ENCODE results near the gene SOX3.

Gene SOX3

DNA sequence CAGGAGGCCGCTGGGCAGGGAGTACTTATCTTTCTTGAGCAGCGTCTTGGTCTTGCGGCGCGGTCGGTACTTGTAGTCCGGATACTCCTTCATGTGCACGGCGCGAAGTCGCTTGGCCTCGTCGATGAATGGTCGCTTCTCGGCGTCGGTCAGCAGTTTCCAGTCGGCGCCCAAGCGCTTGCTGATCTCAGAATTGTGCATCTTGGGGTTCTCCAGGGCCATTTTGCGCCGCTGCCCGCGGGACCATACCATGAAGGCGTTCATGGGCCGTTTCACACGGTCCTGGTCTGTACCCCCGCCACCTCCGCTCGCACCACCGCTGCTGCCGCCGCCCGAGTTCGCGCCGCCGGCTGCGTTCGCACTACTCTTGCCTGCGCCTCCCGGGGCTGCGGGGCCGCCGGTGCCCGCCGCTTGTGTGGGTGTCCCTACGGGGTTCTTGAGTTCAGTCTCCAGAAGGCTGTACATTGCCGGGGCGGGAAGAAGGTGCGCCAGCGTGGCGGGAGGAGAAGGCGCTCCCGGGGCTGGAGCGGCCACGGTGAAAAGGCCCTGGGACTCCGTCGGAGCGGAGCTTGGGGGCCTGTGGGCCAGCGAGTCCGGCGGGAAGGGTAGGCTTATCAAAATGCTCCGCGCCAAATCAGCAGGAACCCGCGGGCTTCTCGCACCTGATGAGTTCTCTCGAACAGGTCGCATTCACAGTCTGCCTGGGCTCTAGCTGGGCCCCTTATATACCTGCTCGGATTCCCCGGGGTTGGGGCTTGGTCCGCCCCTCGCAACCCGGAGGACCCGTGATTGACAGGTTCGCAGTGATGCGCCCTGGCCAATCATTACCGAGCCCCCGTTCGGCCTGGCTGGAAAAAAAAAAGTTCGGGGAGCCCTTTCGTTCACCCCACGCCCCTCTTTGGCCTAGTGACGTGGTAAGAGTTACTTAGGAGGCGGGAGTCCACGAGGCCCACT is at the start of gene SOX3:
Gene SOX3, minus strand, starts transcription at position 699 of the 954 bp plus-strand sequence. Its CDS starts 9 bp downstream, at position 690.
- Mint-ChIP-seq H3K36me3 (ENCODE audit: low read depth) (no peaks in the 10 kb centered on the region), H3K27ac (no peak within 1 kb of the TSS), H3K4me1 (ENCODE audit: low read depth) (peaks cover 4% of the 10 kb centered on the region), H3K27me3 (peaks cover 49% of the 10 kb centered on the region), H3K4me3 (no peak within 1 kb of the TSS), H3K9me3 (no peaks in the 10 kb centered on the region)

DNA sequence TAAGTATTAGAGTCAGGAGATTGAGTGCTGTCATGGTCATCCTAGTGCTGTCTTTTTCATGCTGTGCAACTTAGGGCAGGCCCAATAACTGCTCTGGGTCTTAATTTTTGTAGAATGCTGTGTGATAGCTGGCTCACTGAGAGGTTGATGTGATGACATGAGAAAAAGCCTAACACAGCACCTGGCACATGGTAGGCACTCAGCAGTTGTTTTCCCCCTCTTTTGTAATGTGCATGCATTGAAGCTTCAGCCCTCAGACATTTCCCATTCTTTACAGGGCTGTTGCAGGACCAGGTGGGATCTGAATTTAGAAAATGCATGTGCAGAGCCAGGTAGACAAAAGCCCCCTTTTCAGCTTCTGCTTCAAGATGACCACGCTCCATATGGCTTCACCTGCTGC is 44.1 kb upstream of the SOX3 start:
- Mint-ChIP-seq H3K4me3 (no peak overlapping the region), H3K9me3 (no peaks in the 10 kb centered on the region), H3K27me3 (no peaks in the 10 kb centered on the region), H3K4me1 (ENCODE audit: low read depth) (no peaks in the 10 kb centered on the region), H3K36me3 (ENCODE audit: low read depth) (no peaks in the 10 kb centered on the region), H3K27ac (no peak overlapping the region)

DNA sequence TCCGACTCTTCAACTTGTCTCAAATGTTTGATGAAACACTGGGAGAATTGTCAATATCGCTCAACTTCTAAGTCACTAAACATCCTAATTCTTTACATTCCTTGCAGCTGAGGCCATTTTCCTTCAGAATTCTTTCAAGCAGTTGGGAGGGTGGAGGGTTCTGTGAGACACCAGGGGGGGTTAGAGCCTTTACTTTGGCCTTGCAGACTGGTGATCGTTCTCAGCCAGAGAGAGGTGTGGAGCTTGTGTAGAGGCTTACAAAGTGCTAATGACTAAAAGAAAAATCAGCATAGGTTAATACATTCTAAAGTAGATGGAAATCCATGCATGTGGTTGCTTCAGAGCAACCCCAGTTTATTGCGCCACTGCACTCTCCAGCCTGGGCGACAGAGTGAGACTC is 21.3 kb upstream of the SOX3 start:
- Mint-ChIP-seq H3K4me1 (ENCODE audit: low read depth) (no peaks in the 10 kb centered on the region), H3K4me3 (no peak overlapping the region), H3K9me3 (no peaks in the 10 kb centered on the region), H3K36me3 (ENCODE audit: low read depth) (no peaks in the 10 kb centered on the region), H3K27me3 (peaks cover 4% of the 10 kb centered on the region), H3K27ac (no peak overlapping the region)

DNA sequence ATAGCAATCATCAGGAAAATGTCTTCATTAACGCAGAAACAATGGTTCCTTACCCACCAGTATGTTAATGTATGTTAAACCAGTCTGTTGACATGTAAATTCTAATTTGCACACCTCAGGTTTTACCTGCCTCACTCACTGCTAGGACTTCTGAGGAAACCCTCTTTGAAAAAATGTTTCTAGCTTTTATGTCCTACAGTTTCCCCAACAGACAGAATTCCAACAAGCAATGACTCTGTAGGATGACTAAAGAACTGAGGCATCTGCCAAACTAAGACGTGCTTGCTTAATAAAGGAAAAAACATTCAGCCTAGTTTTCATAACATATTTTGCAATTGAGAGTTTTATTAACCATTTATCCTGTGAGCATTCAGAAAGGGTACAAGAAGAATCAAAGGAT is 20.6 kb upstream of the SOX3 start:
- no peak overlapping the region for H3K4me3 Mint-ChIP-seq
- H3K36me3 Mint-ChIP-seq (ENCODE audit: low read depth): no peaks in the 10 kb centered on the region
- no peaks in the 10 kb centered on the region for H3K9me3 Mint-ChIP-seq
- no peaks in the 10 kb centered on the region for H3K4me1 Mint-ChIP-seq (ENCODE audit: low read depth)
- no peak overlapping the region for H3K27ac Mint-ChIP-seq
- peaks cover 4% of the 10 kb centered on the region for H3K27me3 Mint-ChIP-seq

DNA sequence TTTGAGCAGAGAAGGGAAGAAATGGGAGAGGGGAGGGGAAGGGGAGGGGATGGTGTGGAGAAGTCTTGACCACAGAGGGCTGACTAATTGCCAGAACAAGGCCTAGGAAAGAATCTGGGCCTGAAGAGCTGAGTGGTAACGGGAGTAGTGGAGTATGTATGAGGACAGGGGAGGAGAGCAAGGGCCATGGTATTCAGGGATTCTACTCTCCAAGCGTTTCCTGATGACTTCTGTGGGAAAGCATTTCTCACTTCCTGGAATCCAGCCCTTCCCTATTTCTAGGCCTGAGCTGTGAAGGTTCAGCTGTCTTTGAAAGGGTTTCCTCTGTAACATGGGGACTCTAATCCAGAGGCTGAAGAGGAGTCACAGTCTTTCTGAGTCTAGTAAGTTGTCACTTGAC is 19.7 kb upstream of the SOX3 start:
- peaks cover 4% of the 10 kb centered on the region for H3K27me3 Mint-ChIP-seq

DNA sequence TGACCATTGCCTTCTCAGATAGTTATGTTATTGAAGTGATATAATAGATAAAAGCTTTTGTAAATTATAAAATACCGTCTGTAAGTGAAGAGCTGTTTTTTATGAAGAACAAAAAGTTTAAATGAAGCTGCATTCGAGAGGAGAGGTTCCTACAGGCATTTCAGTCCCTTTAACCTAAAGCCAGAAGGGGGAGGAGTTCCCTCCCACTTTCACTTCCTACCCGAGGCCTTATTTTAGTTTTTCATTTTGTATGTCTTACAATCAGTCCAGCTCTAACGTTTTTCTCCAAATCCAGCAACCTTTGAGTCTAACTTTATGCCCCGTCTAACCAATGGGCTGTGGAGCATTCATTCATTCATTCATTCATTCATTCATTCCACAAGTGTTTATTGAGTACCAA is 16.5 kb upstream of the SOX3 start:
- H3K9me3 Mint-ChIP-seq: no peaks in the 10 kb centered on the region
- H3K36me3 Mint-ChIP-seq (ENCODE audit: low read depth): no peaks in the 10 kb centered on the region
- H3K27me3 Mint-ChIP-seq: peaks cover 4% of the 10 kb centered on the region
- no peak overlapping the region for H3K27ac Mint-ChIP-seq
- H3K4me3 Mint-ChIP-seq: no peak overlapping the region
- H3K4me1 Mint-ChIP-seq (ENCODE audit: low read depth): no peaks in the 10 kb centered on the region

More for the DNA sequence above, 19.7 kb upstream of the SOX3 start:
- H3K27ac Mint-ChIP-seq: no peak overlapping the region
- H3K36me3 Mint-ChIP-seq (ENCODE audit: low read depth): no peaks in the 10 kb centered on the region
- H3K4me3 Mint-ChIP-seq: no peak overlapping the region
- H3K4me1 Mint-ChIP-seq (ENCODE audit: low read depth): no peaks in the 10 kb centered on the region
- H3K9me3 Mint-ChIP-seq: no peaks in the 10 kb centered on the region

DNA sequence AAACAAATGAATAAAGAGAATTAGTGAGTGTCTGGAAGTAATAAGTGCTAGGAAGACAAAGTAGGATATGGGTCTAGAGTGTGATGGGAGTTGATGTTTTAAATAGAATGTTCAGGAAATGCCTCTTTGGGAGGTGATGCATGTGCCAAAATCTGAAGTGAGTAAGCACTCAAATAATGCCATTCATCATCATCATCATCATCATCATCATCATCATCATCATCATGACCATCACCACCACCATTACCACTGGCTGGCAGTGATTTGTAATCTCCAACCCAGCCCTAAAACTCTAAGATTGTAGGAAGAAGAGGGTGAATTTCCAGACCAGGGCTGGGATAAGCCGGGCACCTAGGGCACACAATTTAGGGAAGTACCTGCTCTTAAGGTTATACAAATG is 9.7 kb upstream of the SOX3 start:
- peaks cover 17% of the 10 kb centered on the region for H3K27me3 Mint-ChIP-seq
- H3K4me1 Mint-ChIP-seq (ENCODE audit: low read depth): no peaks in the 10 kb centered on the region
- H3K27ac Mint-ChIP-seq: no peak overlapping the region
- H3K9me3 Mint-ChIP-seq: no peaks in the 10 kb centered on the region
- no peaks in the 10 kb centered on the region for H3K36me3 Mint-ChIP-seq (ENCODE audit: low read depth)
- no peak overlapping the region for H3K4me3 Mint-ChIP-seq

DNA sequence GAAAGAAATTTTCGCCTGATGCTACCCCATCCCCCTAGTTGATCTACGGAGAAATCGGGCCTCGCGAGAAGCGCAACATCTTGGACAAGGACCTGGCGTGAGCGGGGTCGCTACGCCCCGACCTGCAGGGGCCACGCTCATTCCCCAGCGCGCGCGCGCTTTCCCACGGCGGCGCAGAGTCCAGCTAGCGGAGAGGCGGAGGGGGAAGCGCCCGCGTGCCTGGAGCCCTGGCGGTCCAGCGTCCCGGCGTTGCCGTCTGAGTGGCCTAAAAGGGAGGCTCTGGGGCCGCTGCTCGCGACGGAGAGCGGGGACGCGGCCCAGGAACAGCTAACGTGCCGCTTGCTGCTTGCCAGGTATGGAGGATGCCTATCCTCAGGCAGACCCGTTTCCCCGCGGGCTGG is 6.0 kb upstream of the SOX3 start:
- H3K27me3 Mint-ChIP-seq: peaks cover 35% of the 10 kb centered on the region
- H3K9me3 Mint-ChIP-seq: no peaks in the 10 kb centered on the region
- no peak overlapping the region for H3K27ac Mint-ChIP-seq
- H3K36me3 Mint-ChIP-seq (ENCODE audit: low read depth): no peaks in the 10 kb centered on the region
- H3K4me3 Mint-ChIP-seq: no peak overlapping the region
- no peaks in the 10 kb centered on the region for H3K4me1 Mint-ChIP-seq (ENCODE audit: low read depth)

DNA sequence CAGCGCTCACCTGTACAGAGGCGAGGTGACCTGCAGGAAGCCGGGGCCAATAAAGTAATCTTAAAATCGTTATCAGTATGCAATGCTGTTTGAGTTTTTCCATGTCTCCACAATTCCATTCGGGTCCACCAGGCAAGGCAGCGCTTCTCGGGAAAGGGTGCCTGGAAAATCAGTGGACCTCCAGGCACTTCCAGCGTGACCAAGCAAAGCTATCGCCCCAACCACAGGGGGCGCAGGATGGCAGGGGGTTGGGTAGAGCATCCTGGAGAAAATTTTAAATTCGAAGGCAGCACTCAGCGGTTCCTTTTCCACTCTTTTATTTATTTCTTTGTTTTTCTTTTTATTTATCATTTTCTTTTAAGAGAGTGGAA is 5.4 kb upstream of the SOX3 start:
- no peak overlapping the region for H3K27ac Mint-ChIP-seq
- H3K4me1 Mint-ChIP-seq (ENCODE audit: low read depth): no peaks in the 10 kb centered on the region
- no peak overlapping the region for H3K4me3 Mint-ChIP-seq
- peaks cover 35% of the 10 kb centered on the region for H3K27me3 Mint-ChIP-seq
- H3K9me3 Mint-ChIP-seq: no peaks in the 10 kb centered on the region
- no peaks in the 10 kb centered on the region for H3K36me3 Mint-ChIP-seq (ENCODE audit: low read depth)

DNA sequence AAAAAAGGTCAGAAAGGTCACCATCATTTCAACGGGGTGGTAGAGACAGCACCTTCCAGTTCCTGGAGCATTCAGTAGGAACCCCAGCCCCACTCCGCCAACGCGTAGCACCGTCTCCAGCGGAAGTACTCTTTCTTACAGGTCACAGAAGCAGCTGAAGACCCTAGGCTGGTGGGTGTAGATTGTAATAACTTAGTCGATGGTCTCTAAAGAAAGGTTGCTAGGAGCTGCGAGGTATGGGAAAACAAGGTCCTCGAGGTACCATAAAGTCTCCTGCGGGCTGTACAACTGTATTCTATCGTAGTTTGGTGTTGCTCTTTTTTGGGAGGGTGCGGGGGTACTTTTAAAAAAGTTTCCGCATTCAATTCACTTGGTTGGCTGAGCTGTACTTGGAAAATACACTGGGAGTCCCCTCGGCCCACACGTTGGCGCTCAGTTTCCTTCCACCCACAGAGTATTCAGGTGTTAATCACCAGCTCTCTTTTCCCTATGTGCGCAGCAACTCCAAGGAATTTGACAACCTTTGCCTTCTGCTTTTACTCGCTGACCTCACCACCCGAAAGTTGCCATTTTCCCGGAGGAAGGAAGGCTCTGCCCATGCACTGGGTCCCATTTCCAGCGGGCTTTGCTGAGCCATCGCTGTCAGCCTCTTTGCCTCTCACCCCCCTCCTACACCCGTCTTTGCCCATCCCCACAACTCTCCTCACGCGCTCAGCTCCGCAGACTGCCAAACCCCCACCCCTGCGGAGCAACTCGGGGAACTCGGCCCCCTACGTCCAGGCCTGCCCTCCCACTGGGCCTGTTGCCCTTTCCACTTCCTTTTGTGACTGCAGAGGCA is 4.8 kb upstream of the SOX3 start:
- Mint-ChIP-seq H3K36me3 (ENCODE audit: low read depth) (no peaks in the 10 kb centered on the region), H3K27me3 (peaks cover 35% of the 10 kb centered on the region), H3K4me1 (ENCODE audit: low read depth) (no peaks in the 10 kb centered on the region), H3K9me3 (no peaks in the 10 kb centered on the region), H3K4me3 (no peak overlapping the region), H3K27ac (no peak overlapping the region)

DNA sequence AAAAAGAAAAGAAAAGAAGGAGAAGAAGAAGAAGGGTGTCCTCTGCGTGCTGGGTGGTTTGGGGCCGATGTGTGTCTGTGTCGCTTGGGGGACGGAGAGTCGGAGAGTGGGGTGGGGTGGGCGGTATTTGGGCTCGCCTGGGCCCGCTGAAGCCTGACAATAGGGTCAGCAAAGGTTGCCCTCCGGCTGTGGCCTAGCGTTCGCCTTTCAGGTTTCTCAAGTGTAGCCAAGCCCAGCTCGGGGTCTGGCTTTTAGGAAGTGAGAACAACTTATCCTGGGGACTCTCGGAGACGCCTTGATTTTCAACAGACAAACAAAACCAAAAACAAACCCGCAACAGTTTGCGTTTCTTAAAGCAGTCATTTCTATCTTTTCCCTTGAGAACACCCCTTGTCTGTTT is 4.1 kb upstream of the SOX3 start:
- Mint-ChIP-seq H3K36me3 (ENCODE audit: low read depth) (no peaks in the 10 kb centered on the region), H3K9me3 (no peaks in the 10 kb centered on the region), H3K4me3 (no peak overlapping the region), H3K4me1 (ENCODE audit: low read depth) (no peaks in the 10 kb centered on the region), H3K27me3 (peaks cover 35% of the 10 kb centered on the region), H3K27ac (no peak overlapping the region)

DNA sequence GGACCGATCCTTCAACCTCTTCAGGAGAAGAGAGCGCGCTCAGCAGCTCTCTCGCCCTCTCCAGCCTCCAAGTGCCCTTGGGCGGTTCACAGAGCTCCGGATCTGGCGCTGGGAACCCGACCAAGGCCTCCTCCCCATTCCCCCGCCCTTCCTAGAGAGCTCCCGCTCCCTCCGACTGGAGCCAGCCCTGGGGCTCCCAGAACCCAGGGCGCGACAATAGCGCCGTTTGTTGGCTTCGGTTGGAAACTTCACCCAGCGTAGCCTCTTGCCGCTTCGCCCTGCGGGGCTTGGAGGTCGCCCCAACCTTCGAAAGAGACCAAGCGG is 3.1 kb upstream of the SOX3 start:
- Mint-ChIP-seq H3K27ac (no peak overlapping the region), H3K4me1 (ENCODE audit: low read depth) (peaks cover 4% of the 10 kb centered on the region), H3K9me3 (no peaks in the 10 kb centered on the region), H3K36me3 (ENCODE audit: low read depth) (no peaks in the 10 kb centered on the region), H3K27me3 (peaks cover 38% of the 10 kb centered on the region), H3K4me3 (no peak overlapping the region)

DNA sequence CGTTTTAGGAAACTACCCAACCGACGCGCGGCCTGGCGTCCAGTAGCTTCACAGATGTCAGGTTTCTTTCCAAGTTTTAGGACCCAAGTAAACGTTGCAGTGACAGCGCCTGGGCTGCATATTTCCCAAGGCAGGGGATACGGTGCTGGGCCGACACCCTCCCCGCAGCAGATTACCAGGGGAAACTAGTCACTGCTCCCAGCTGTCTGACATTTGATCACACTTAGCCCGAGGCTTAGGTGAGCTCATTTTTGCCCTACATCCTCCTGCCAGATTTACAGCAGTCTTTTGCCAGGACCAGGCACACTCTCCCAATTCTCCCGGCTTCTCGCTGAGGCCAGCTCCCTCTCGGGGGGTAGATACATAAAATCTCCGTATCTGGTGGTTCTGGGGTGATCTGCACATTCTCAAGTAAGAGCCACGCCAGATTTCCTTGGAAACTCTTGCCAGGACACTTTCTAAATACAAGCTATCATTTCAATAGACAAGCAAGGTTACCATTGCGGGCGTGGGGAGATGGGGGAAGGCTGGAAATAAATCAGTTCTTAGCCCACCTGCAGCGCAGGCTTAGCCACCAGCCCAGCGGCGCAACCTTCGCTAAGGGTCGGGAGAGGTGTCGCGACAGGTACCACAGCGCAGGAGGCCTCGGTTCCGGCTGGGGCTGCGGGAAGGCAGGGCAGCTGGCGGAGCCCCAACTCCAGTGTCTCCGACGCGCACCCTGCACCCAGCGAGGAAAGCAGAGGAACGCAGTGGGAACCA is 2.5 kb upstream of the SOX3 start:
- H3K27ac Mint-ChIP-seq: no peak overlapping the region
- H3K9me3 Mint-ChIP-seq: no peaks in the 10 kb centered on the region
- peaks cover 4% of the 10 kb centered on the region for H3K4me1 Mint-ChIP-seq (ENCODE audit: low read depth)
- H3K4me3 Mint-ChIP-seq: no peak overlapping the region
- peaks cover 42% of the 10 kb centered on the region for H3K27me3 Mint-ChIP-seq
- no peaks in the 10 kb centered on the region for H3K36me3 Mint-ChIP-seq (ENCODE audit: low read depth)

DNA sequence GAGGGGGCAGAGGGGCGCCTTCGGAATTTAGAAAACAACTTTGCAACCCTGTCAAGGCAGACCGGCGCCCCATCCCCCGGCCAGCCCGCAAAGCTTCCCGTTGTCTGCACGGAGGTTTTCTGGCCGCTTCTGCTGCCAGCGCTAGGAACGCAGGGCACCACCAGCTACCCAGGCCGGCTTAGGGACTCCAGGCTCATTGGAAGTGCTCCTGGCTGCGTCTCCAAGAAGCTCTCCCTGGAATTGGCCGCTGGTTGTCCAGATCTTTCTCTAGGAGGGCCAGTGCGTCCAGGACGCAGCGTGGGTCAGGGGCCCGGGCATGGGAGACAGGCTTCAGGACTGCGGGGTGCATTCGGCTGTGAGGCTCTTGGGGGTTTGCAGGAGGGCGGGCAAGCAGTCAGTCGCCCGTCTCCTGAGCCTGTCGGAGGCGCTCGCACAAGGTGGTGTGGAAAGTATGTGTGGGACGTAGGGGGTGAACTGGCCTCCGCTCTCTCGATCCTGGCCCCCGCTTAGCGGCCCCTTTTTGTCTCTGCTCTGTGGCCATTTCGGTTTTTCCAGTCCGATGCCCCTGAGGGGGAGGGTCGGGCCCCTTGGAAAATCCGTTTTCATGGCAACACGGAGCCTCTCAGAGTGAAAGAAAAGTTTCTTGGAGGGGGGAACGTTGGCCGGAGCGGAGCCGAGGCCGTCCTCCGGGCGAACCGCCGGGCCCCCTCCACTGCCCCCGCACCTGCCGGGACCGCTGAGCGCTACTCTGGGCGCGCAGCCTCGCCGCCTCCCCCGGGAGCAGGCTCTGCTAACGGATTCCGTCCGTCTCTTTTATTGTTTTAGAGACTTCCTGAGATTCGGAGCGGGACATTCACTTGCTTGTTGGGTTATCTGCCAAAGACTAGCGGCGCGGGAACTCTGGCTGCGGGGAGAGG is 810 bp upstream of the SOX3 start:
- Mint-ChIP-seq H3K4me1 (ENCODE audit: low read depth) (peaks cover 4% of the 10 kb centered on the region), H3K27ac (no peak overlapping the region), H3K27me3 (peaks cover 49% of the 10 kb centered on the region), H3K4me3 (no peak overlapping the region), H3K36me3 (ENCODE audit: low read depth) (no peaks in the 10 kb centered on the region), H3K9me3 (no peaks in the 10 kb centered on the region)
